Keratinocyte (primary cell): Measurements from ENCODE around the gene CCSER1.

Experiments
- EZH2 ChIP-seq: IDR thresholded peaks from one replicate; pipeline ENCODE4 v1.6.1; 2012; ENCODE audit warnings: inconsistent platforms, mild to moderate bottlenecking, low read length, moderate library complexity
- TF ChIP-seq, protein P1 (sequence below), 3 experiments: IDR thresholded peaks in 1 of 3; conservative IDR thresholded peaks in 1 of 3; optimal IDR thresholded peaks in 1 of 3; 2 replicates in 2 of 3; 3 replicates in 1 of 3; pipeline versions ENCODE3 to v1.5.1; 2011; ENCODE audit warnings: low read length in 3 of 3, mild to moderate bottlenecking in 3 of 3, moderate library complexity in 2 of 3, control low read depth in 1 of 3, inconsistent platforms in 1 of 3; ENCODE audit not compliant: insufficient read depth in 2 of 3; ENCODE audit errors: extremely low read depth in 1 of 3

DNA sequence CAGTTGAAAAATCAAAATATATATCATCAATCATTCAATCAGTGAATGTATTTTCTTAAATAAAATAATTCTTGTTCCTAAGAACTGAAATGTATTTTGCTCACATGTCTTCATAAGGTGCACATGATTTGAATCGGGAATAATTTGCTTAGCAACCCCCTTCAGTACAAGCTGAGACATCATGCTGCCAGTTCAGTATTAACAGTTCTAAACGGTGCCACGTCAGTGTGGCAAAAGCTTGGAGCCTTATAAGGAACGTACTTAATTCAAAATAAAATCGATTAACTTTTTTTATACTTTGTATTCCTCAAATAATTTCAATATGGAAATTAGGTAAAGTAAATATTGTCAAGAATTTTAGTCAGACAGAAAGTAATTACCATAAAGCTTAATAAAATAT is 287.9 kb downstream of the CCSER1 start:
- no peak for TF ChIP-seq EZH2
- TF ChIP-seq, protein P1, sequence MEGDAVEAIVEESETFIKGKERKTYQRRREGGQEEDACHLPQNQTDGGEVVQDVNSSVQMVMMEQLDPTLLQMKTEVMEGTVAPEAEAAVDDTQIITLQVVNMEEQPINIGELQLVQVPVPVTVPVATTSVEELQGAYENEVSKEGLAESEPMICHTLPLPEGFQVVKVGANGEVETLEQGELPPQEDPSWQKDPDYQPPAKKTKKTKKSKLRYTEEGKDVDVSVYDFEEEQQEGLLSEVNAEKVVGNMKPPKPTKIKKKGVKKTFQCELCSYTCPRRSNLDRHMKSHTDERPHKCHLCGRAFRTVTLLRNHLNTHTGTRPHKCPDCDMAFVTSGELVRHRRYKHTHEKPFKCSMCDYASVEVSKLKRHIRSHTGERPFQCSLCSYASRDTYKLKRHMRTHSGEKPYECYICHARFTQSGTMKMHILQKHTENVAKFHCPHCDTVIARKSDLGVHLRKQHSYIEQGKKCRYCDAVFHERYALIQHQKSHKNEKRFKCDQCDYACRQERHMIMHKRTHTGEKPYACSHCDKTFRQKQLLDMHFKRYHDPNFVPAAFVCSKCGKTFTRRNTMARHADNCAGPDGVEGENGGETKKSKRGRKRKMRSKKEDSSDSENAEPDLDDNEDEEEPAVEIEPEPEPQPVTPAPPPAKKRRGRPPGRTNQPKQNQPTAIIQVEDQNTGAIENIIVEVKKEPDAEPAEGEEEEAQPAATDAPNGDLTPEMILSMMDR (optimal IDR thresholded peaks at IDR 0.05 in 1 of 3, IDR thresholded peaks at IDR 0.05 in 1 of 3, conservative IDR thresholded peaks at IDR 0.05 in 1 of 3; ENCODE audit: extremely low read depth in 1 of 3, insufficient read depth in 2 of 3, low read length in 3 of 3), result no peak
